Endothelial cell (in vitro differentiated cells): ENCODE measurements around the gene KLHL24. TPM values are rescaled to one million over a fixed set of nuclear protein-coding genes. Genes with fewer than 3 reads are reported as not detected.
"Not testable (repeated sequence)": the region's sequence is repeated elsewhere in the genome, so short reads cannot be mapped to it uniquely, and the experiment has no call there.

Source experiments
- DNase-seq: peaks from one replicate; pipeline ENCODE4 v3.0.0; 2021; ENCODE audit warnings: low spot score
- H3K27ac Mint-ChIP-seq: one replicate; pipeline ENCODE4 v1.8.0; 2021; ENCODE audit warnings: mixed read lengths, inconsistent platforms; ENCODE audit not compliant: unreplicated experiment
- H3K27me3 Mint-ChIP-seq: one replicate; pipeline ENCODE4 v1.8.0; 2021; ENCODE audit warnings: mild to moderate bottlenecking, moderate library complexity, mixed read lengths, inconsistent platforms; ENCODE audit not compliant: unreplicated experiment
- H3K36me3 Mint-ChIP-seq: one replicate; pipeline ENCODE4 v1.8.0; 2021; ENCODE audit warnings: mild to moderate bottlenecking, low read depth, mixed read lengths, inconsistent platforms; ENCODE audit not compliant: unreplicated experiment
- H3K4me1 Mint-ChIP-seq: one replicate; pipeline ENCODE4 v1.8.0; 2021; ENCODE audit warnings: mild to moderate bottlenecking, mixed read lengths, inconsistent platforms; ENCODE audit not compliant: unreplicated experiment
- H3K4me3 Mint-ChIP-seq: one replicate; pipeline ENCODE4 v1.8.0; 2021; ENCODE audit warnings: mild to moderate bottlenecking, mixed read lengths, inconsistent platforms; ENCODE audit not compliant: unreplicated experiment
- H3K9me3 Mint-ChIP-seq: one replicate; pipeline ENCODE4 v1.8.0; 2021; ENCODE audit warnings: mixed read lengths, inconsistent platforms; ENCODE audit not compliant: unreplicated experiment
- total RNA-seq: library from RNA; stranded (reverse); fragmentation: NEBNext Ultra II Directional; extraction: Animal tissue kit (Norgen Biotek cat#: 25700); gene quantifications from one replicate; pipeline ENCODE4 v1.2.1, GENCODE V29; 2021; ENCODE audit not compliant: unreplicated experiment
- TF ChIP-seq, protein P1 (sequence below): fragments of 200-600 bp; sonication (generic); IDR thresholded peaks from one replicate; pipeline ENCODE4 v1.5.0; 2021; ENCODE audit warnings: antibody characterized with exemption; ENCODE audit not compliant: unreplicated experiment

Gene KLHL24
- total RNA-seq, 1 donor from 2014 or later = 50.9 TPM

DNA sequence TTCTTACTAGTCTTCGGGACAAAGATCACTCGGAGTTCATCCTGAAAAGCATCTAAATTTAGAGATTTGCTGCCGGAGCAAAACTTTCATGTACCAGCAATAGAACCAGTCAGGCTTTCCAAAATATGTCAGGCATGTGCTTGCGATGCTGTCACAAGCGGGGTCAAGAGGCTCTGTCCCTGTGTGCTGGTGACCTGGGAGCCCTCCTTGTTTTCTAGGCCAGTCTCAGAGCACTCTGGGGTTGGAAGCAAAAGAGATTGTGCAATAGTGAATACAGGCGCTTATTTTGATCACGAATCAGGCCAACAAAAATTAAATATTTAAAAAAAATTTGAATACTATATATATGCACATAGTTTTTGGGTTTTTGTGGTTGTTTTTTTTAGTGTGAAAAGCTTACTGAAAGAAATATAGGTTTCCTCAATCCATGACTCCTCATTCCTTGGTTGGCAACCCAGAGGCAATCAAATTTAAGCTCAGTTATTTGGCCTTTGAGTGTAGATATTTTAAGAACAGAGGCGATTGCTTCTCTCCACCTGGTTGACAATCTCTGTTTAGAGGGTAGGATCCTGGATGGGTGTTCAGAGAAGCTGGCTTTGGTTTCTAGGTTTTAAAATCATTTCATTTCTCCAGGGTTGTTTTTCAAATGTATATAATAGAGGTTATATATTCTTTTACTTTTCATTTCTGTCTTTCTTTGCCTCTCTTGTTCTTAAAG lies 8.4 kb upstream of the KLHL24 start:
- DNase-seq = no peak
- no peak overlapping the region for H3K4me3 Mint-ChIP-seq
- H3K9me3 Mint-ChIP-seq = no peaks in the 10 kb centered on the region
- H3K27me3 Mint-ChIP-seq = peaks cover 6% of the 10 kb centered on the region
- no peak overlapping the region for H3K27ac Mint-ChIP-seq
- H3K4me1 Mint-ChIP-seq = peaks cover 2% of the 10 kb centered on the region
- TF ChIP-seq, protein P1, sequence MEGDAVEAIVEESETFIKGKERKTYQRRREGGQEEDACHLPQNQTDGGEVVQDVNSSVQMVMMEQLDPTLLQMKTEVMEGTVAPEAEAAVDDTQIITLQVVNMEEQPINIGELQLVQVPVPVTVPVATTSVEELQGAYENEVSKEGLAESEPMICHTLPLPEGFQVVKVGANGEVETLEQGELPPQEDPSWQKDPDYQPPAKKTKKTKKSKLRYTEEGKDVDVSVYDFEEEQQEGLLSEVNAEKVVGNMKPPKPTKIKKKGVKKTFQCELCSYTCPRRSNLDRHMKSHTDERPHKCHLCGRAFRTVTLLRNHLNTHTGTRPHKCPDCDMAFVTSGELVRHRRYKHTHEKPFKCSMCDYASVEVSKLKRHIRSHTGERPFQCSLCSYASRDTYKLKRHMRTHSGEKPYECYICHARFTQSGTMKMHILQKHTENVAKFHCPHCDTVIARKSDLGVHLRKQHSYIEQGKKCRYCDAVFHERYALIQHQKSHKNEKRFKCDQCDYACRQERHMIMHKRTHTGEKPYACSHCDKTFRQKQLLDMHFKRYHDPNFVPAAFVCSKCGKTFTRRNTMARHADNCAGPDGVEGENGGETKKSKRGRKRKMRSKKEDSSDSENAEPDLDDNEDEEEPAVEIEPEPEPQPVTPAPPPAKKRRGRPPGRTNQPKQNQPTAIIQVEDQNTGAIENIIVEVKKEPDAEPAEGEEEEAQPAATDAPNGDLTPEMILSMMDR = no peak
- H3K36me3 Mint-ChIP-seq = peaks cover 9% of the 10 kb centered on the region

DNA sequence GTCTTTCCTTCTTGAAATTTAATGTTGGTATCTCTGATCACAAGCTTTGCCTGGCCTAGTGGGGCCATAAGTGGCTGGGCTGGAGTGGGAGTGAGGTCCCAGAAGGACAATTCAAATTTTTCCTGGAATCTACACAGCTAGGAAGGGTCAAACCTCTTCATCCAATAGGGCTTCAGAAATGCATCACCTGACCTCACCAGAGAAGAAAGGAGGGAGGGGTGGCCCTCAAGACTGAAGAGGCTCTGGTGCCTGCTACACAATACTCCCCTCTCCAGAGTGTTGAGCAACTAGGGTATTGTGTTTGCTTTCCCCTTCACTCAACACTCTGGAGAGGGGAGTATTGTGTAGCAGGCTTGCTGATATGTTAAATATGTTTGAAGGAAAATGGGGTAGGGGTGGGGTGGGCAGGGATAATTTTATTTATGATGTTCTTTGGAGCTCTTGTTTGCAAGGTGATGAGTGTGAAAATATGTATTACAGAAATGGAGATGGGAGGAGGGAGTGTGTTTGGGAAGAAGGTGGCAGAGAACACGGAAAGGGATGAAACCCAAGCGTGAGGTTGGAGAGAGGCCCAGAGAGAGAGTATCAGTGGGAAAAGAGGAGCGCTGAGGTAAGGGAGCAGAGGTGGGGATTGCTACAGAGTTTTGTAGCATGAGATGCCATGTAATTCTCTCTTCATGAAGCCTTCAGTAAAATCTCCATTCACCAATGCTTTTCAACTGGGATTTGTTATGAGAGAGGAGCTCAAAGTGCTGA lies 5.7 kb upstream of the KLHL24 start:
- Mint-ChIP-seq H3K36me3 (peaks cover 9% of the 10 kb centered on the region), H3K27me3 (peaks cover 7% of the 10 kb centered on the region), H3K27ac (no peak overlapping the region), H3K4me1 (peaks cover 2% of the 10 kb centered on the region), H3K9me3 (no peaks in the 10 kb centered on the region), H3K4me3 (no peak overlapping the region)
- TF ChIP-seq, protein P1 = no peak
- no peak for DNase-seq

DNA sequence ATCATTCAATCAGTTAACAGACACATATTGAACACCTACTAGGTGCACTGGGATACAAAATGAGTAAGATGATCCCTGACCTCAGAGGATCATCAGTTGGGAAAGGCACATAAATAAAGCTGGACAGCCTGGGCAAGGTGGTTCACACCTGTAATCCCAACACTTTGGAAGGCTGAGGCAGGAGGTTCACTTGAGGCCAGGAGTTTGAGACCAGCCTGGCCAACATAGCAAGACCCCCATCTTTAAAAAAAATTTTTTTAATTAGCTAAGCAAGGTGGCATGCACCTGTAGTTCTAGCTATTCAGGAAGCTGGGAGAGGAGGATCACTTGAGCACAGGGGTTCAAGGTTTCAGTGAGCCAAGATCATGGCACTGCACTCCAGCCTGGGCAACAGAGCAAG lies 3.7 kb upstream of the KLHL24 start:
- Mint-ChIP-seq H3K27ac (no peak overlapping the region), H3K9me3 (no peaks in the 10 kb centered on the region), H3K4me1 (peaks cover 2% of the 10 kb centered on the region), H3K36me3 (peaks cover 9% of the 10 kb centered on the region), H3K4me3 (no peak overlapping the region), H3K27me3 (peaks cover 7% of the 10 kb centered on the region)
- TF ChIP-seq, protein P1 = no peak
- no peak for DNase-seq

DNA sequence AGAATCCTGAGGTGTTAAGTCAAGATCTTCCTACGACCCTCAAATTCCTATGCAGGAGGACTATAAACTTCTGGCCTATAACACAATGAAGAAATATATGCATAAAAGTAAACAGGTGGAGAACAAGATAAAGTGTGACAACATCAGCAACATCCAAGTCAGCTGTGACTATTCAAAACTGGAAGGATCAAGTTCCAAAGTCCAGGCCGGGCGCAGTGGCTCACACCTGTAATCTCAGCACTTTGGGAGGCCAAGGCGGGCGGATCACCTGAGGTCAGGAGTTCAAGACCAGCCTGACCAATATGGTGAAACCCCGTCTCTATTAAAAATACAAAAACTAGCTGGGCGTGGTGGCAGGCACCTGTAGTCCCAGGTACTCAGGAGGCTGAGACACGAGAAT lies 2.7 kb upstream of the KLHL24 start:
- H3K4me3 Mint-ChIP-seq, H3K4me1 Mint-ChIP-seq, H3K9me3 Mint-ChIP-seq, DNase-seq, H3K27ac Mint-ChIP-seq: not testable (repeated sequence)
- Mint-ChIP-seq H3K36me3 (peaks cover 15% of the 10 kb centered on the region), H3K27me3 (peaks cover 13% of the 10 kb centered on the region)

DNA sequence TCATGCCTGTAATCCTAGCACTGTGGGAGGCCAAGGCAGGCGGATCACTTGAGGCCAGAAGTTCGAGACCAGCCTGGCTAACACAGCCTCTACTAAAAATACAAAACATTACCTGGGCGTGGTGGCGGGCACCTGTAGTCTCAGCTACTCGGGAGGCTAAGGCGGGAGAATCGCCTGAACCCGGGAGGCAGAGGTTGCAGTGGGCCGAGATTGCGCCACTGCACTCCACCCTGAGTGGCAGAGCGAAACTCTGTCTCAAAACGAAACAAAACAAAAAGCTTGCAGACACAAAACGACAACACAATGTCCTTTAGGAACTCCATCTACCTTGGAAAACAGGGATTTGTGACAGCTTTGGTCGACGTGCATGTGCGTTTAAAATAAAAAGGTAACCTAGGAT lies 716 bp upstream of the KLHL24 start:
- Mint-ChIP-seq H3K4me3 (peak overlapping the region; percentile 90), H3K27ac (peak overlapping the region; percentile 87), H3K9me3 (no peaks in the 10 kb centered on the region), H3K36me3 (peaks cover 9% of the 10 kb centered on the region), H3K27me3 (peaks cover 16% of the 10 kb centered on the region), H3K4me1 (peaks cover 13% of the 10 kb centered on the region)
- TF ChIP-seq, protein P1 = no peak
- no peak for DNase-seq
